ENCODE results near the gene PPP1R27.

- TF ChIP-seq RXRA (IDR thresholded peaks at IDR 0.05) (no peak), GABPA (IDR thresholded peaks at IDR 0.05 in 1 of 2, conservative IDR thresholded peaks at IDR 0.05 in 1 of 2) (no peak), EGR1 (IDR thresholded peaks at IDR 0.05; ENCODE audit: low read depth in 2 of 2) (no peak), REST (IDR thresholded peaks at IDR 0.05) (no peak)
Measured at GRCh38 chr17:81843713-81844326, 9.0 kb upstream of the PPP1R27 start.

Data from liver (tissue), 2 donors.